CD4-positive, alpha-beta T cell treated with Interferon gamma for 1 hour (primary cell): ENCODE measurements around the gene SCNN1A.

ENCODE experiments used
- DNase-seq: peaks from one replicate; pipeline ENCODE4 v3.0.0-alpha.2; 2020

The SCNN1A gene

GRCh38 chr12:6383572-6384498 lies 8.5 kb upstream of the SCNN1A start, which contains the start of gene LTBR:
TSS of gene LTBR (plus strand) at chr12:6384162. CDS start at chr12:6384359, 197 bp downstream.
- peak; percentile 78 for DNase-seq

GRCh38 chr12:6382982-6383381 lies 7.6 kb upstream of the SCNN1A start:
- DNase-seq, result no peak

- DNase-seq, result no peak
Measured at GRCh38 chr12:6382371-6382770, 7.0 kb upstream of the SCNN1A start.

GRCh38 chr12:6380141-6381121 lies 5.1 kb upstream of the SCNN1A start:
- no peak for DNase-seq

- no peak for DNase-seq
Measured at GRCh38 chr12:6378709-6379472, 3.5 kb upstream of the SCNN1A start.

GRCh38 chr12:6377667-6377994 lies 2.3 kb upstream of the SCNN1A start:
- DNase-seq, result no peak

GRCh38 chr12:6376870-6377666 lies 1.7 kb upstream of the SCNN1A start:
- DNase-seq, result no peak

GRCh38 chr12:6376079-6376869 lies 911 bp upstream of the SCNN1A start:
- no peak for DNase-seq

GRCh38 chr12:6374786-6375160 lies 590 bp downstream of the SCNN1A start:
- no peak for DNase-seq

- DNase-seq, result no peak
Measured at GRCh38 chr12:6374028-6374785, 1.2 kb downstream of the SCNN1A start.

- no peak for DNase-seq
Measured at GRCh38 chr12:6373022-6373787, 2.2 kb downstream of the SCNN1A start.

GRCh38 chr12:6372403-6373003 lies 2.9 kb downstream of the SCNN1A start:
- DNase-seq, result no peak

GRCh38 chr12:6370994-6371754 lies 4.2 kb downstream of the SCNN1A start:
- no peak for DNase-seq

- no peak for DNase-seq
Measured at GRCh38 chr12:6370576-6370935, 4.8 kb downstream of the SCNN1A start.

- DNase-seq, result no peak
Measured at GRCh38 chr12:6369916-6370575, 5.3 kb downstream of the SCNN1A start.

- DNase-seq, result no peak
Measured at GRCh38 chr12:6368906-6369525, 6.3 kb downstream of the SCNN1A start.
